Right lobe of liver (tissue), 4 donors: ENCODE results near the gene RPS21.

Experiments
- CTCF ChIP-seq, 4 donors: fragments of 200-600 bp in 3 of 4; fragments of 450-650 bp in 1 of 4; IDR thresholded peaks; one replicate each; pipeline versions ENCODE4 v1.5.1 to v1.8.0; 2016 to 2022; ENCODE audit warnings: antibody characterized with exemption in 4 of 4, mild to moderate bottlenecking in 2 of 4
- POLR2A ChIP-seq: fragments of 450-650 bp; IDR thresholded peaks from one replicate; pipeline ENCODE4 v1.6.1; 2017; ENCODE audit warnings: antibody characterized with exemption, mild to moderate bottlenecking
- donor health status: DM: no; HTN: no; CAD: no.
- donor health status: DM: no; HTN: no; CAD: no.
- donor health status: DM: no; HTN: yes; CAD: no.

DNA sequence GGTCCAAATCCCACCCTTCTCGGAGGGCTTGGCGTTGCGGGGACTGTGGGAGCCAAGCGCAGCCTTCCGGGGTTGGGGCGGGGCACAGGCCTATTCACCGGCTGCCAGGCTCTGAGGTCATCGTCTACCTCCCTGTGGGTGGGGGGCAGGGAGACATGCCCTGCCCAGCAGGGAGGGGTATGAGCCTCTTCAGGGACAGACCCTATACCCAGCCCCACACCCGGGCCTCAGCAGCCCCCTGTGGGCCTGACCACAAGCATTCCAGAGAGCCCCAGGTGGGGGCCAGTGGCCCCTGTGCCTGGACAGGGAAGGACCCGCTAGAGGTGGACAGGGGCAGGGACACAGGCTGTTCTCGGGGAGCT is 31.4 kb upstream of the RPS21 start:
- TF ChIP-seq CTCF (IDR thresholded peaks at IDR 0.05) (no peak), POLR2A (no peak)
